ENCODE results near the gene CHRNA5. TPM values are rescaled to one million over a fixed set of nuclear protein-coding genes. Genes with fewer than 3 reads are reported as not detected.
"Not testable (repeated sequence)": the region's sequence is repeated elsewhere in the genome, so short reads cannot be mapped to it uniquely, and the experiment has no call there.

CHRNA5 gene
- polyA plus RNA-seq (ENCODE audit: insufficient read length): 0.76 TPM

DNA sequence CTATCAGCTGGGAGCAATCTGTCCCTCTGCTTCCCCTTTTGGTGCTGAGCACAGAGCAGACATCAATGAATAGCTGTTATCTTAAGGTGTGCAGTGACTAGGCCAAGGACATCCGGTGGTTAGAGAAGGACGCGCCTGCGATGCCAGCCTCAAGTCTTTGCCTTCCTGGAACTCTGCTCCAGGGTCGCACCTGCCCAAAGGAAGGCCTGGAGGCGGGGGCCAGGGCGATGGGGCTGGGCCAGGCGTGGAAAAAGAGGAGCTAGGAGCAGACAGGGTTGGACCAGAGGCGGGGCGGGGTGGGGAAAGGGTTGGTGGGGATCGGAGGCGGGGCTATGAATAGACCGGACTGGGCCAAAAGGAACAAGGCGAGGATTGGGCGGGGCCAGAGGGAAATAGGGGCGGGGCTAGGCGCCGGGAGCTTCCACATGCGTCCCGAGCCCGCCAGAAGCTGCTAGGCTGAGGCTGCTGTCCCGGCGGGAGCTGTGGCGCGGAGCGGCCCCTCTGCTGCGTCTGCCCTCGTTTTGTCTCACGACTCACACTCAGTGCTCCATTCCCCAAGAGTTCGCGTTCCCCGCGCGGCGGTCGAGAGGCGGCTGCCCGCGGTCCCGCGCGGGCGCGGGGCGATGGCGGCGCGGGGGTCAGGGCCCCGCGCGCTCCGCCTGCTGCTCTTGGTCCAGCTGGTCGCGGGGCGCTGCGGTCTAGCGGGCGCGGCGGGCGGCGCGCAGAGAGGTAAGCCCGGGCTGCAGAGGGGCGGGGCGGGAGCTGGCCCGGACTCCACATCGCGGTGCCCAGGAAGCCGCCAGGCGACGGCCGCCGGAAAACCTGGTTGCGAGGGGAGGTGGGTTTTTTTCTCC, at the start of gene CHRNA5:
CHRNA5 (plus strand) TSS at position 424 of the 854 bp plus-strand sequence; CDS start at position 624, 200 bp downstream.
- peak; percentile 26 for DNase-seq (ENCODE audit: low read depth)

DNA sequence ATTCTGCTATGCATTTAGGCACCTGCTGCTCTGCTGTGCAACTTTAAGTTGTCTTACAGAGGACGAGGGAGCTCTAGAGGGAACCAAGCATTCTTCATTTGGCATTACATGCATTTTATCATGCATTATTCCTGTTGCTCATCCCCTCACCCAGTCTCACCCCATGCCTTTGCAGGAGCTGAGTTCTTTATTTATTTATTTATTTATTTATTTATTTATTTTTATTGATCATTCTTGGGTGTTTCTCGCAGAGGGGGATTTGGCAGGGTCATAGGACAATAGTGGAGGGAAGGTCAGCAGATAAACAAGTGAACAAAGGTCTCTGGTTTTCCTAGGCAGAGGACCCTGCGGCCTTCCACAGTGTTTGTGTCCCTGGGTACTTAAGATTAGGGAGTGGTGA, 45.3 kb upstream of the CHRNA5 start:
- not testable (repeated sequence) for DNase-seq (ENCODE audit: low read depth)

DNA sequence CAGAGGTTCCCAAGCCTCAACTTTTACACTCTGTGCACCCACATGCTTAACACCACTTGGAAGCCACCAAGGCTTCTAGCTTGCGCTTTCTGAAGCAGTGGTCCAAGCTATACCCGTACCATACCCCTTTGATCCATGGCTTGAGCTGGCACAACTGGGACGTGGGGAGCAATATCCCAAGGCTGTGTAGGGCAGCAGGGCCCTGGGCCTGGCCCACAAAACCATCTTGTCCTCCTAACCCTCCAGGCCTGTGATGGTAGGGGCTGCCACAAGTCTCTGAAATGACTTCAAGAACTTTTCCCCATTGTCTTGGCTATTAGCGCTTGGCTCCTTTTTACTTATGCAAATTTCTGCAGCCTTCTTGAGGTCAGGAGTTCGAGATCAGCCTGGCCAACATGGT, 41.1 kb upstream of the CHRNA5 start:
- DNase-seq (ENCODE audit: low read depth): no peak

DNA sequence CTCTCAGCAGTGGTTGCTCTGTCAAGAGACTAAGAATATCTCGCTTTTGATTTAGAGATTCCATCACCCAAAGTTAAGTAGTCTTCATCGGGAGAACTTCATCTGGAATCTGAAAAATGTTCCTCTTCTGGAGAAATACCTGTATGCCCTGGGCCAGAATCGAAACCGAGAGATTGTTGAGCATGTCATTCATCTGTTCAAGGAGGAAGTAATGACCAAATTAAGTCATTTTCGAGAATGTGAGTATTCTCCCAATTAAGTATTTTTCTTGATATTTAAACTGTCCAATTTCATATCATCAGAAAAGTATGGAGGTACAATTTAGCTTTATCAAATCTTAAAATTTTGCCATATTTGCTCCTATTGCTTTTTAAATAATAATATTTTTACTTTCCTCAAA, 38.0 kb upstream of the CHRNA5 start:
- DNase-seq (ENCODE audit: low read depth): no peak

DNA sequence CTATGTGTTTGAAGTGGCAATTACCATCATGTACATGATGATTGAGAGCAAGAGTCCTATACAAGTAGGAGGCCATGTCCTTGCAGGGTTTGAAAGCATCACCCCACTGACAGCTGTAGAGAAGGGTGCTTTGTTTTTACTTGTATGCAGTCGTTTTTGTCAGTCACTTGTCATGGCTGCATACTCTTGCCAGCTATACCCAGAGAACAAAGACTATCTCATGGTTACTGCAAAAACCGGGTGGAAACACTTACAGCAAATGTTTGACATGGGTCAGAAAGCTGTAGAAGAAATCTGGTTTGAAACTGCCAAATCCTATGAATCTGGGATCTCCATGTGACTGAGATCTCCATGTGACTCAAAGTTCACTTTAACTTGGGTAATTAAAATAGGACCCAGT, 32.0 kb upstream of the CHRNA5 start:
- no peak for DNase-seq (ENCODE audit: low read depth)

DNA sequence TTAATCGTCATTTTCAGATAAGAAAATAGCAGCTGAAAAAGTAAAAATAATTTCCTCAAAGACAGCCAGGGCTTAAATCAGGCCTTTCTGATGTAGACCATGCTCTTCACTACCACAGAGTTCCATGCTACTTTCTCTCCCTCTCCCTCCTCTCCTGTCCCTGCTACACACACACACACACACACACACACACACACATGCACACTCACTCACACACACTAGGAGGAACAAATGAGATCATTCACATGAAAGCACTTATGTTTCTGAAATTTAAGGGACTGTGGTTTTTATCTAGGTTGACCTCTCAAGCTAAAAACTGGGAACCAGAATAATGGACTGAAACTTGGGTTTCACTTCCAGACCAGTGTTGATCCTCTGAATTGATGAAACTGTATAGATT, 29.2 kb upstream of the CHRNA5 start:
- DNase-seq (ENCODE audit: low read depth): no peak

DNA sequence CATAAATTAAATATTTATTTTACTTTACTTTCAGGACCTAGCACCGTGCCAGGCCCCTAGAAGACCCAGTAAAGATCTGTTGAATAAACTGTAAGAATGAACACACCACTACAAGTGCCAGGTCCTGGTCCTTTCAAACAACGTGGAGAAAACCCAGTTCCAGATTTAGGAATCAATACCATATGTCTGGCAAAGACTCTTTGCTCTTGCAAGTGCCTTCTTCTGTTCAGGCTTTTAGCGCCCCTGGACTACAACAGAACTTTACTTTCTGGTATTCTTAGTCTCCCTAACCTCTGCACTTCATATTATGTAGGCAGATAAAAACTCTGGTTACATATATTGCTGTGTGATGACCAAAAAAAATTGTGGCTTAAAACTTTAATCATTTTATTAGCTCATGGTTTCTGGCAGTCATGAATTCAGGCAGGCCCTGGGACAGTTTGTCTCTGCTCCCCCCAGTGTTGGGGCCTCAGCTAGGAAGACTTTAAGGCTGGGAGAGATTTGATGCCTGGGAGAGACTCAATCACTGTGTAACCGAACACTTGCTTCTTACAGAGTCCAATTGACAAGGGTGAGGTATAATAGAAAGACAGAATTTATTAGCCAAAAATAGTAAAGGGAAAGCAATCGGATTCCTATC, 27.9 kb upstream of the CHRNA5 start:
- peak; percentile 38 for DNase-seq (ENCODE audit: low read depth)

DNA sequence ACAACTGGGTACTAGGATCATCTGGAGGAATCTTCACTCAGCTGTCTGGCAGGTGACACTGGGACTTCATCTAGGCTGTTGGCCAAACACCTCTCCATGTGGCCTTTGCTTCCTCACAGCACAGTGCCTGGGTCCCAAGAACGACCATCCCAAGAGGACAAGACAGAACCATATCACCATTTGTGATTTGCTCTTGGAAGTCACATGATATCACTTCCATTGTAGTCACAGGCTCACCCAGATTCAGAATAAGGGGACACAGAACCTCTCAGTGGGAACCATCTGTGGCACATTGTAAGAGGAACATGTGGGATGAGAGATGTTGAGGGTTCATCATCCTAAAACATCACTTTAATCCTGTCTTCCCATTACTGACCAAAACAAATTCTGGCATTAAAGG, 27.0 kb upstream of the CHRNA5 start:
- no peak for DNase-seq (ENCODE audit: low read depth)

DNA sequence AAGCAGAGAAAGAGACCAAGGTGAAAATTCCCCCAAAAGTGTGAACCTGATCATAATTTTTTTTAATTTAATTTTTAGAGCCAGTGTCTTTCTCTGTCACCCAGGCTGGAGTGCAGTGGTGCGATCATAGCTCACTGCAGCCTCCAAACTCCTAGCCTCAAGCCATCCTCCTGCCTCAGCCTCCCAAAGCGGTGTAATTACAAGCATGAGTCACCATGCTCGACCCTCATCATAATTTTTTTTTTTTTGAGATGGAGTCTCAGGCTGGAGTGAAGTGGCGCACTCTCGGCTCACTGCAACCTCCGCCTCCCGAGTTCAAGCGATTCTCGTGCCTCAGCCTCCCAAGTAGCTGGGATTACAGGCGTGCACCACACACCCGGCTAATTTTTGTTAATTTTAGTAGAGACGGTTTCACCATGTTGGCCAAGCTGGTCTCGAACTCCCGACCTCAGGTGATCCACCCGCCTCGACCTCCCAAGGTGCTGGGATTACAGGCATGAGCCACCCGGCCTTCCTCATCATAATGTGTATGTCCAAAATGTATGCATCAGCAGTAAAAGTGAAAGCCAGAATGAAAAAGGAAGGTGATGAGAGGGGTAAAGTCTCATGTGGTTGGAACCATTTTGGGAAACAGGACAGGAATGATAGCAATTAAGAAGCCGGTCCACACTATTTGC, 25.7 kb upstream of the CHRNA5 start:
- peak; percentile 6 for DNase-seq (ENCODE audit: low read depth)

DNA sequence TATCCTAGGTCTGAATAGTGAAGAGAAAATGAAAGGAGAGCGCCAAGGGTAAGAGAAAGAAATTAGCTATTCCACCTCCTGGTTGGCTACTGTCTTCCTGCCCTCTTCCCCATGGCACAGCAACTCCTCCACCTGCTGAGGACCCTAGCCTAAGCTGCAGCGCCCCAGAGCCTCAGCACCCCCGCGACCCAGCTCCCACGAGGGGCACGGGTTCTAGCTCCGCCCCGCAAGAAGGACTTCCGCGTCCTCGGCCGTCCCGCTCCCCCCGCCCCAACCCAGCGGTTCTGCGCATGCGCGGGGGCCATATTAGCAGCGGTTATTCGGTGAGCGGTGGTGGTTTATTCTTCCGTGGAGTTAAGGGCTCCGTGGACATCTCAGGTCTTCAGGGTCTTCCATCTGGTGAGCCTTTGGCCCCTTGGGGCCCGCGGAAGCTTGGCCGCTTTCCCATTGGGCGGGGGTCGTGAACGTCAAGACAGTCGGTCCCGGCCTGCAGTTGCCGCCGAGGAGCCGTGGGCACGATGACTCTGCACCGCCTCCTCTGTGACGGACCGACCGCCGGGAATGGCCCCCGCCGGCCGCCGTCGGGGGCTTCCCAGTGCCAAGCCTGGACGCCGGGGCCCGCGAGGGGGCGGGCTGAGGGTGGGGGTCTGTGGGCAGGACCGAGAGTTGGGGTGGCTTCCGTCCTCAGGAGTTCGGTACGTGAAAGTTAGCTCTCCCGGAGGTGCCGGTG, 25.0 kb upstream of the CHRNA5 start, which contains the start of gene PSMA4:
PSMA4 (plus strand) TSS at position 304 of the 730 bp plus-strand sequence. CDS start 1,484 bp downstream, outside the sequence.
- DNase-seq (ENCODE audit: low read depth): peak; percentile 58

DNA sequence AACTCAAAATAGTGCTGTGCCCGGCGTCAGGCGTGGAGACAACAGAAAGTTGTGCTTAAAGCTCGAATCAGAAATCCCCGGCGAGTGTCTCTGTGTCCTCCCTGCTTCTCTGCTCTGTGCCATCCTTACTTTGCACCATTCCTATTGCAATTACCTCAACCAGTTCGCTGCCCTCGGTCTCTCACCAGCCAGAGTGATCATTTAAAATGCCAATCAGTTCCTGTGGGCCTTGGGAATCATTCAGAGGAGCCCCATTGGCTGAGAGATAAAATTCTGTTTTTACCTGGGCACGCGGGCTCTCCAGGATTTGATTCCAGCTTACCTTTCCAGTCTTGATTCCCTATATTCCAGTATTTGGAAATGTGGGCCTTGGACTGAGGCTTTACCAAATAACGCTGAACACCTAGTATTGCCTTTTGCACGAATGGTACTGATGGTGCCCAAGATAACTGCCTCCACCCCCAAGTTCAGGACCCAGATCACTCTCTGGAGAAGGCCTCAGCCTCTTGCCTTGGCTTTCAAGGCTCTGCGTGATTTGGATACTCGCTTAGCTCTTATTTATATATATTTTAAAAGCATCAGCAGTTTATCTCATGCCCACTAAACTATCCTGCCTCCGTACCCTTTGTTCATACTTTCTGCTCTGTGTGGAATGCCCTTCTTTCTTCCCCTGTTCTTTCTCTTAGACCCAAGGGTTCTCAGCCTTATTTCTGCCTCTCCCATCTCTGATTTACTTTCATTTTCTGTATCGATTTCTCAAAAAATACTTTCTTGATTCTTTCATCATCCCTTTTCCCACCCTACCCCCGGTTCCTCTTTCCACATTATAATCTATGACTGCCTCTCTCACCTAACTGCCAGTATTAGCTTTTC, 24.2 kb upstream of the CHRNA5 start:
- DNase-seq (ENCODE audit: low read depth): no peak

DNA sequence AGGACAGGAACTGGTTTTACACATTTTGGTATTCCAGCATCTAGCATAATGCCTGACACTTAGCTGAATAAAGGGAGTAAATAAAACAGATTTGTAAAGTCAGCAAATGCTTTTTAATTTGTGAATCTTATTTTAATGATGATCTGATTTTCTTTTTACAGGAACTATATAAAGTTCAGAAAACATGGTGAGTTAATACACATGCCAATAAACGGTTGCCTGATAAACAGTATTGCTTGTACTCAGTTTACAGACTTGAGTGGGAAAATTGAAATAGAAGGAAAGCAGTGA, 23.6 kb upstream of the CHRNA5 start:
- no peak for DNase-seq (ENCODE audit: low read depth)

DNA sequence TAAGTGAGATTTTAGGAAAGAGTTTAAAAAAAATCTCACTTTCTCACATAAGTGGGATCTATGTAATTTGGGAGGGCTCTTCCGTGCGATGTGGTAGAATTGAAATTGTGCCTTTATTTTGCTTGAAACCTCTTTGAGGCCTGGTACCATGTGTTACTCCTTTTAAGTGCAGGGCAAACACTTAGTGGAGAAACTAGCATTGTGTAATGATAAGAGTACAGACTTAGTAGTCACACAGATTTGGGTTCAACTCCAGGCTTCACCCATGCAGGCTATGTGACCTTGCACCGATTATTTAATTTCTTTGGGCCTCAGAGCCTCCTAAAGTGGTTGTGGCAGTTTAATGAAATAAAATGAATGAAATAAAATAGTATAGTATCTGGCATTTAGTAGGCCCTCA, 22.7 kb upstream of the CHRNA5 start:
- no peak for DNase-seq (ENCODE audit: low read depth)

DNA sequence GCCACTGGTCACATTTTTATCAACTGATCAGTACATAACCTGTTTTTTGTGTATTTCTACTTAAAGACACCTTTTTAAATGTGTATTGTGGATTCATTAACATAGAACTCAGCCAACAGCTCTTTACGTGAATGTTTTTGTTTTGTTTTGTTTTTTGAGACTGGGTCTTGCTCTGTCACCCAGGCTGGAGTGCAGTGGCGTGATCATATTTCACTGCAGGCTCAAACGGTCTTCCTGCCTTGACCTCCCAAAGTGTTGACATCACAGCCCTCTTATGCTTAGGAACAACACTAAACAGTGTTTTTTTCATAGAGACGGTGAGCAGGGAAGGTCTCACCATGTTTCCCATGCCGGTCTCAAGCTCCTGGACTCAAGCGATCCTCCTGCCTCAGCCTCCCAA, 15.1 kb upstream of the CHRNA5 start:
- no peak for DNase-seq (ENCODE audit: low read depth)

DNA sequence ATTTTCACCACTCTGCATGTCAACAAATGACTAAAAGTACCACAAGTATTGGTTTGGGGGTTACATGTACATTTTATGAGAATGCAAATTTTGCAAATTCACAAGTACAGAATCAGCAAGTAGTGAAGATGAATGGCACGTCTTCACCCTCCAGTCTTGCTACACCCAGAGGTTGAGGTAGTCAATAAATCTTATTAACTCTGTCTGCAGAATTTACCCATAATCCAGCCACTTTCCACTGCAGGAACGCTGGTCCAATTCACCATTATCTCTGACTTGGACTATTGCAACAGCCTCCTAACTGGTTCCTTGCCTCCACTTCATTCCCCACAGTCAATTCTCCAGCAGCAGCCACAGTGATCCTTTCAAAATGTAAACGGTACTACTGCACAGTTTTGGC, 14.5 kb upstream of the CHRNA5 start:
- DNase-seq (ENCODE audit: low read depth): no peak

DNA sequence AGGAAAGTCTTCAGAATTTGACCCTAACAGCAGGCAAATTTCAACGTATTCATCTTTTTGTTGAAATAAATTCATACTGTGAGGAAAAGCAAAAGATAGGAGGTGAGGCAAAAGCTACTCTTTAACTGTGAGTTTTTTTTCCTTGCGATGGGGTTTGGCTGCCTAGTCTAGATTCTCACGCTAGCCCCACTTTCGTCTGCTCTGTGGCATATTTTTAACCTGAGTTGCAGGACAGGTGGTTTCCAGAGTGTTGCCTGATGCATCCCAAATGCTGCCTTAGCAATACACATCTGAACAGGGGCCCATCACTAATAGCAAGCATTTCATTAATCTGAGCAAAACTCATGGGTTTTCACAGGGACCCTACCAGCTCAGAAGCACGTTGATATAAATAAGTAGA, 13.4 kb upstream of the CHRNA5 start:
- no peak for DNase-seq (ENCODE audit: low read depth)

DNA sequence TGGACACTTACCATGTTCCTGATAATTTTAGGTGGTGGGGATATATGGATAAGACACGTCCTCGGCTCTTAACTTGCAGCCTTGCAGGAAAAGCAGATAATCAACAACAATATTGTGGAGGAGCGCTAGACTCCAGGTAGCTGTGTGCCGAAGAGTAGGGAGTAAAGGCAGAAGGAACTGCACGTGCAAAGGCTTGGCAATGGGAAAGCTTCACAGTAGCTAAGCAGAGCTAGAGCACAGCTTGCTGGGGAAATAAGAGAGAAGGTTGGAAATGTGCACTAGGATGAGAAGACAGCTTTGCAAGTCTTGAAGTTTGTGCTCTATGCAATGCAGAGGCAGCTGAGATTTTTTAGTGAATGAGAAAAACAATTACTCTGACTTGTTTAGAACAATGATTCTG, 12.7 kb upstream of the CHRNA5 start:
- no peak for DNase-seq (ENCODE audit: low read depth)

DNA sequence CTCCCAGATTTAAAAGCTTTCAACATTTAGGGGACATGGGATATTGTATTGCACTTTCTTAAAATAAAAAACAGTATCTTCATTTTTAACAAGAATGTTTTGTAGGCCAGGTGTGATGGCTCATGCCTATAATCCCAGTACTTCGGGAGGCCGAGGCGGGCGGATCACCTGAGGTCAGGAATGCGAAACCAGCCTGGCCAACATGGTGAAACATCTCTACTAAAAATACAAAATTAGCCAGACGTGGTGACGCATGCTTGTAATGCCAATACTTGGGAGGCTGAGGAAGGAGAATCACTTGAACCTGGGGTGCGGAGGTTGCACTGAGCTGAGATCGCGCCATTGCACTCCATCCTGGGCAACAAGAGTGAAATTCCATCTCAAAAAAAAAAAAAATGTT, 5.1 kb upstream of the CHRNA5 start:
- DNase-seq (ENCODE audit: low read depth): not testable (repeated sequence)

DNA sequence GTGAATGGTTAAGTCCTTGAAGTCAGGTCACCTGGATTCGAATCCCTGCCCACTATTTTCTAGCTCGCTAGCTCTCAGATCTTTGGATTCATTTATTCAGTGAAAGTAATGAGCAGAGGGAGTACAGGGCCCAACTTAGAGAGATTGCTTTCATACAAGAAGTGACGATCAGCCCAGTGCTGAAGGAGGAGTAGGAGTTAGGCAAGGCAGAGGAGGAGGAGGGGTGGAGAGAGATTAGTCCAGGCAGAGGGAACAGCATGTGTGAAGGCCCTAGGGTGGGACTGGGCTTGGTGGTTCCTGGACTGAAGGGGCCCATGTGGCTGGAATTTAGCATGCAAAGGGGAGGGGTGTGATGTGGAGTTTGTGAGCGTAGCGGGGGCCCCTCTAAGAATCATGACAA, 3.8 kb upstream of the CHRNA5 start:
- DNase-seq (ENCODE audit: low read depth): no peak

DNA sequence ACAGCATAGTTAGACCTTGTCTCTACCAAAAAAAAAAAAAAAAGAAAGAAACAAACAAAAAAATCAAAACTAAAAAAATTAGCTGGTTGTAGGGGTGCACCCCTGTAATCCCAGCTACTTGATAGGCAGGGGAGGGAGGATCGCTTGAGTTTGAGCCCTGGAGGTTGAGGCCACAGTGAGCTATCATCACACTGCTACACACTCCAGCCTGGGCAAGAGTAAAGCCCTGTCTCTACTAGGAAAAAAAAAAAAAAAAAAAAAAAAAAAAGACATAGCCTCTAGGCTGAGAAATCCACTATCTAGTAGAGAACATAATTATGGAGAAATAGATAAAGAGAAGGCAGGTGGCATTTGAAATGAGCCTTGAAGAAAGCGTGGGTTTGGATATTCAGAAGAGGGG, 2.2 kb upstream of the CHRNA5 start:
- no peak for DNase-seq (ENCODE audit: low read depth)

DNA sequence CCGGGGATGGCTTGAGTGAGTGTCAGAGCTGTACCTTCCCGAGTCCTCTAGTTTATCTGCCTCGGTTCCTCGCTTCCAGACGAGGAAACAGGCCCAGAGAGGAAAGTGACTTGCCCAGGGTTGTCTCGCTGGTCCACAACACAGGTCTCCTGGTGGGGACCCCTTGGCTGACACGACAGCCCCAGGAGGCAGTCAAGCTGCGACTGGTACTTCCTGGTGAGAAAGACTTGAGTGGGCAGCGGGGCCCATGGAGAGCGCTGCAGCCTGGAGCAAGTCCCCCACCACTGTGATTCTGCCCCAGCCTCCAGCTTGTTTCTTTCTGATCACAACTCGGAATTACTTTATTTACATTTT, 600 bp upstream of the CHRNA5 start:
- DNase-seq (ENCODE audit: low read depth): no peak
